GM11168 (cell line): Measurements from ENCODE around the gene MEGF6.

Experiments used
- in situ Hi-C: fragments of 300-500 bp; cut with MboI; formaldehyde crosslinking; loops from one replicate; pipeline ENCODE4 v1.12.0; 2022; ENCODE audit warnings: low sequenced_read_pairs; ENCODE audit not compliant: unreplicated experiment

Gene MEGF6, protein sequence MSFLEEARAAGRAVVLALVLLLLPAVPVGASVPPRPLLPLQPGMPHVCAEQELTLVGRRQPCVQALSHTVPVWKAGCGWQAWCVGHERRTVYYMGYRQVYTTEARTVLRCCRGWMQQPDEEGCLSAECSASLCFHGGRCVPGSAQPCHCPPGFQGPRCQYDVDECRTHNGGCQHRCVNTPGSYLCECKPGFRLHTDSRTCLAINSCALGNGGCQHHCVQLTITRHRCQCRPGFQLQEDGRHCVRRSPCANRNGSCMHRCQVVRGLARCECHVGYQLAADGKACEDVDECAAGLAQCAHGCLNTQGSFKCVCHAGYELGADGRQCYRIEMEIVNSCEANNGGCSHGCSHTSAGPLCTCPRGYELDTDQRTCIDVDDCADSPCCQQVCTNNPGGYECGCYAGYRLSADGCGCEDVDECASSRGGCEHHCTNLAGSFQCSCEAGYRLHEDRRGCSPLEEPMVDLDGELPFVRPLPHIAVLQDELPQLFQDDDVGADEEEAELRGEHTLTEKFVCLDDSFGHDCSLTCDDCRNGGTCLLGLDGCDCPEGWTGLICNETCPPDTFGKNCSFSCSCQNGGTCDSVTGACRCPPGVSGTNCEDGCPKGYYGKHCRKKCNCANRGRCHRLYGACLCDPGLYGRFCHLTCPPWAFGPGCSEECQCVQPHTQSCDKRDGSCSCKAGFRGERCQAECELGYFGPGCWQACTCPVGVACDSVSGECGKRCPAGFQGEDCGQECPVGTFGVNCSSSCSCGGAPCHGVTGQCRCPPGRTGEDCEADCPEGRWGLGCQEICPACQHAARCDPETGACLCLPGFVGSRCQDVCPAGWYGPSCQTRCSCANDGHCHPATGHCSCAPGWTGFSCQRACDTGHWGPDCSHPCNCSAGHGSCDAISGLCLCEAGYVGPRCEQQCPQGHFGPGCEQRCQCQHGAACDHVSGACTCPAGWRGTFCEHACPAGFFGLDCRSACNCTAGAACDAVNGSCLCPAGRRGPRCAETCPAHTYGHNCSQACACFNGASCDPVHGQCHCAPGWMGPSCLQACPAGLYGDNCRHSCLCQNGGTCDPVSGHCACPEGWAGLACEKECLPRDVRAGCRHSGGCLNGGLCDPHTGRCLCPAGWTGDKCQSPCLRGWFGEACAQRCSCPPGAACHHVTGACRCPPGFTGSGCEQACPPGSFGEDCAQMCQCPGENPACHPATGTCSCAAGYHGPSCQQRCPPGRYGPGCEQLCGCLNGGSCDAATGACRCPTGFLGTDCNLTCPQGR (N-terminal part only)

DNA sequence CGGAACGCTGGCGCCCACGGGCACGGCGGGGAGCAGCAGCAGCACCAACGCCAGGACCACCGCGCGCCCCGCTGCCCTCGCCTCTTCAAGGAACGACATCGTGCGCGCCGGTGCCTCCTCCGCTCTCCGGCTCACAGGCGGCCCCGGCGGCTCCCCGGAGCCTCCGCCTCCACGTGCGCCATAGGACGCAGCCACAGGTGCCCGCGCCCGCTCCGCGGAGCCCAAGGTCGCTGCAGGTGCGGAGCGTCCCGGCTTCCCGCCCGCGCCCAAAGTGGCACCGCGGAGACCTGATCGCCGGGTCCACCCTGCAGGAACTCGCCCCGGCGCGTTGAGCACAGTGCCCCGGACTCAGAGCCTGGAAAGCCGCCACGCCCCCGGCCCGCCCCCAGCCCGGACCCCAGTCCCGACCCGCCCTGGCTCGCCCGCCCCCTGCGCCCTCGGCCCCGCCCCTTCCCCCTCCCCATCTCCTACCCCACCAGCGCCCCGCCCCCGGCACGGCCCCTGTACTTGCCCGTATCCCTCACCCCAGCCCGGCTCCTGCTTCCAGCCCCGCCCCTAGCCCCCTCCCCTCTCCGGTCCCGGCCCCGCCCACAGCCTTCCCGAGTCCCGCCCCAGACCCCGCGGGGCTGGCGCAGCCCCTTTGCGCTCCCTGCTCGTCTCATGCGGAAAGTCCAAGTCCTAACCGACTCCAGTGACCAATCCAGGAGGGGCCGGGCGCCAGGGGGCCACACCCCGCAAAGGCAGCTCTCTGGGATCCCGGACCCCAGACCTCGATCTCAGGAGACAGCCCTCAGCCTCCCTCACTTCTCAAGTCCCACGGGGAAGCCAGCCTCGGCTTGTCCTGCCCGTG, at the start of gene MEGF6:
Gene MEGF6, minus strand, starts transcription at position 339 of the 850 bp plus-strand sequence. Its CDS starts 240 bp downstream, at position 99.
- in situ Hi-C loops, result no loop called here

DNA sequence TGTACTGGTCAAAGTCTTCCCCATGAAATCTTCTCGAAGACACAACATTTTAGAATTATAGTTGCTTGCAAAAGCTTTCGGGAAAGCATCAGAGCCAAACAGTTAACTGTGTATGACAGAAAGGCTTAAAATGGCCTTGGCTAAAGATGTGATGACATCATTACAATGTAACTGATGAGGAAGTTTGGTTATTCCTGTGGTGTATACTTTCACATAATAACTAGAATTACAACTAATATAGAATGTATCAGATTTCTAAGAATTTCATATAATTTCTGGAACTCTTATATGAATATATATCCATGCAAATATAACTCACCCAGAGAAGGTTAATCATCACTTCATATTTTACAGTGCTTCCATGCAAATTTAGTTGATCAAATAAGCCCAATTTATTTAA, 49.4 kb upstream of the MEGF6 start:
- in situ Hi-C loops, result no loop called here

DNA sequence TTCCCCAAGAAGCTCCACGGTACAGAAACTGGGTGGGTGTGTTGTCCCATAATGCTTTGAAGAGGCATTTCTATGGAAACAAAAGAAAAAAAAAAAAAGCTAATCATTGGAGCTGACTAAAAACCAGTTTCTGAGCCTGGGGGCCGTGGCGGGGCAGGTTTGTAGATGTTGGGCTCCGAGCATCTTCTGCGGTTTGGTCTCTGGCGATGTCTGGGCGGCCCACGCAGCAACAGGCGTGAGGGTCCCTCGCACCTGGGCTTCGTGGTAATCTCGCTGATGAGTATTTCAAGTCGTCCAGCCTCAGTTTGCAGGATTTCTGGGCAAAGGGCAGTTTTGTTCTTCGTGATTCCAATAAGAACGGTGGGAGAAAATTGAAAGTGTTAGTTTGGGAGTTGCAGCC, 47.8 kb upstream of the MEGF6 start:
- in situ Hi-C loops, result no loop called here

DNA sequence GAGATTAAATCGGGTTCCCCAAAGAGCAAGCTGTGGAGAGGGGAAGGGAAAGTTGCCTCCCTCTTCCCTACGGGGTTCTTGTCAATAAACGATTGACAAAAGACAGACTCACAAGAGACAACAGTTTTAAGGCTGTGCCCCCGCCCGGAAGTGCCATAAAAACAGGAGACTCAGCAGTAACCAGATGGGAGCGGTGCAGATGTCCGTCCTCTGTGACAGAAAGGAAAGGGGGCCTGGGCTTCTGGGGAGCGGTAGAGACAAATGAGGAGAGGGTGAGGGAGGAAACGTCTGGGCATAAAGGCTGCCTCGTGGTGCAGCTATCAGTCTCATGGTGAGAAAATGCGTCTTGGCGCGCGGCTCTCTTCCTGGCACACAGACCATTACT, 46.9 kb upstream of the MEGF6 start:
- in situ Hi-C loops, result no loop called here

DNA sequence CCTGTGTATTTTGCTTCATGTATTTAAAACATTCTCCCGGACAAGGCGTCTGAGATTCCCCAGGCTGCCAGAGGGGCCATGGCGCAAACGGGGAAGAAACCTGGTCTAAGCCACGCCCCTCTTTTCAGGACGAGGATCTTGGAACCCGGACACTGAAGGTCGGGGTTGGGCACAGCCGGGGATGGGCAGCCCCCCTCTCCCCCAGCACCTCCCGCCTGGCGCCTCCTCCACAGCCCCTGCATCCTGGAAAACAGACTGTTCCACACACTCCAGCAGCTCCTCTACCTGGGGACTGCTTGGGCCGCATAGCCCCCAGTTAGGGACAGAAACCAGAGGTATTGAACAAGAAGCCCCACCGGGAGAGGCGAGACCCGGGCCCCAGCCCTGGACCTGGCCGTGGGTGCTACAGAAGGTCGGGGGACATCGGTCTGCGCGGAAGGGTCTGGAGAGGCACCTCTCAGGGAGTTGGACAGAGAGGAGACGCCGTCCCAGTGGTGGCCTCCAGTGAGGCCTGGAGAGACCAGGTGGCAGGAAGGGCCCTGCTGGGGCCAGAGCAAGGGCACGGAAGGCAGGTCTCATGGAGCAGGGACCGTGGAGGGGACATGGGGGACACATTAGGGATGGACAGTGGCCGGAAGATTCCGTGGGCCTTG, 46.4 kb upstream of the MEGF6 start:
- in situ Hi-C loops, result no loop called here

DNA sequence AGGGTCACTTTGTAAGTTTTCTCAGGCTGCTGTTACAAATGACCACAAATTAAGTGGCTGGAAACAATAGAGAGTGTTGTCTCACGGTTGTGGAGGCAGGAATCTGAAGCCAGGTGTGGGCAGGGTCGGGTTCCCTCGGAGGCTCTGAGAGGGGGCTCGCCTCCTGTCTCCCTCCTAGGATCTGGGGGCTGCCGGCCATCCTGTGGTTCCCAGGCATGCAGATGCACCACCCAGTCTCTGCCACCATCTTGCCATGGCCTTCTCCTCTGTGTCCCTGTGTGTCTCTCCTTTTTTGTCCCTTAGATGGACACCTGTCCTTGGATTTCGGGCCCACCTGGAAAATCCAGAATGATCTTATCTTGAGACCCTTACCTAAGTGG, 45.8 kb upstream of the MEGF6 start:
- in situ Hi-C loops, result no loop called here

DNA sequence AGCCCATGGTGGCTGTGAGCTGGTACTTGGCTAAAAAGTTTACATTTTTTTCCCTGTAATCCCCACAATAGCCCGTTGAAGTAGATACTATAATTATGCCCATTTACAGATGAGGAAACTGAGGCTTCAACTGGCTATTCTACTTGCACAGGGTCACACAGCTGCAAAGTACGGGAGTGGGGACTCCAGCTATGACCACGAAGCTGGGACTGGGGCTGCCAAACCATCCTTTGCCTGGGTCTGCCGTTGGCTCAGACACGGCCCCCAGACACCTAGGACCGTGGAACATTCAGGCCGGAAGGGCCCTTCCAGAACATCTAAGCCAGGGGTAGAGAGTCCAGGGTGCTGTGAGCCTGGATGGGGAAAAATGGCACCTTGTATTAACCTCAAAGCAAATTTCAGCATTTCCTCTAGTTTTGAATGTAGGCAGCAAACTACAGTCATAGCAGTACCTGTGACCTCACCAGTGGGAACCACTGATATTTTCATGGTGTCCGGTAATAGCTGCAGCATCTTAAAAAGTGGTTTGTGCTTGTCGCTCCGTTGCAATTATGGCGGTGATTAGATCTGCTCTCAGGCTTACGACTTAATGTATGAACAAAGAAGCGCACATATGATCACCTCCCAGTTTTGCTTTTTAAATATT, 45.3 kb upstream of the MEGF6 start:
- in situ Hi-C loops, result no loop called here

DNA sequence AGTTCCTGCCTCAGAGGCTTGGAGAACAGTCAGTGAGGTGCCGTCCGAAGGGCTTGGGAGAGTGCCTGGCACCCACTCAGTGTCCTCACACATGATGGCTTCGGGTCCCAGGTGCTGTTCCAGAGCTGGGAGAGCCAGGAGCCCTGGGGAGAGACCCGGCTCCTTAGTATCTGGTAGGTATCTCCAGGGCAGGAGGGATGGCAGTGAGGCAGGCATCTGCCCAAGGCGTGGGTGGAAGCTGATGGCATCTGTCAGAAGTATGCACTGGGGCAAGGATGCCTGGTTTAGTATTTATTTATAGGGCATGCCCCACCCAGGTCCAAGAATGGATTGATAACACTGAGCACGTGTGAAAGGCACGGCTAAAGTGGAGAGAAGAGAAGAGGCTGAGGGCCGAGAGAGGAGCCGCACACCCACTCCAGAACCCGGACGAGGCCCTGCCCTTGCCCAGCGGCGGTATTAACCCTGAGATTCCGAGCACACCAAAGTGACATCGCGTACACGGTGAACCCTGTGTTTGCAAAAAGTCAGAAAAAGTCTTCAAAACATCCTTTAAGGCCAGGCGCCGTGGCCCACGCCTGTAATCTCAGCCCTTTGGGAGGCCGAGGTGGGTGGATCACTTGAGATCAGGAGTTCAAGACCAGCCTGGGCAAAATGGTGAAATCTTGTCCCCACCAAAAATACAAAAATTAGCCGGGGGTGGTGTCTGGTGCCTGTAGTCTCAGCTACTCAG, 43.4 kb upstream of the MEGF6 start:
- in situ Hi-C loops, result no loop called here

DNA sequence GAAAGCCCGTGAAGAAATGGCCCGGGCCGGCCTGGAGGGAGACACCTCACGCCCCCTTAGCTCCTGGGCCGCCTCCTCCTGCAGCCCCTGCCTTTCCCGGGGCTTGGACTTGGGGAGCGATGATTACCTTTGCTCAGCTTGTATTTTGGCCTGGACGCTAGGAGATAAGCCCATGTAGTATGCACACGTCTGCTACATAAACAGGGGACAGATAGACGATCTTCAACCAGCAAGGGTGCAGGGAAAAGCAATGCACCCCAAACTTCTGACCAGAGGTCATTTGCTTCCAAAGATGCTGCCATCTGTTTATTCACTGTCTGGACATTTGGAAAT, 41.9 kb upstream of the MEGF6 start:
- in situ Hi-C loops, result no loop called here

DNA sequence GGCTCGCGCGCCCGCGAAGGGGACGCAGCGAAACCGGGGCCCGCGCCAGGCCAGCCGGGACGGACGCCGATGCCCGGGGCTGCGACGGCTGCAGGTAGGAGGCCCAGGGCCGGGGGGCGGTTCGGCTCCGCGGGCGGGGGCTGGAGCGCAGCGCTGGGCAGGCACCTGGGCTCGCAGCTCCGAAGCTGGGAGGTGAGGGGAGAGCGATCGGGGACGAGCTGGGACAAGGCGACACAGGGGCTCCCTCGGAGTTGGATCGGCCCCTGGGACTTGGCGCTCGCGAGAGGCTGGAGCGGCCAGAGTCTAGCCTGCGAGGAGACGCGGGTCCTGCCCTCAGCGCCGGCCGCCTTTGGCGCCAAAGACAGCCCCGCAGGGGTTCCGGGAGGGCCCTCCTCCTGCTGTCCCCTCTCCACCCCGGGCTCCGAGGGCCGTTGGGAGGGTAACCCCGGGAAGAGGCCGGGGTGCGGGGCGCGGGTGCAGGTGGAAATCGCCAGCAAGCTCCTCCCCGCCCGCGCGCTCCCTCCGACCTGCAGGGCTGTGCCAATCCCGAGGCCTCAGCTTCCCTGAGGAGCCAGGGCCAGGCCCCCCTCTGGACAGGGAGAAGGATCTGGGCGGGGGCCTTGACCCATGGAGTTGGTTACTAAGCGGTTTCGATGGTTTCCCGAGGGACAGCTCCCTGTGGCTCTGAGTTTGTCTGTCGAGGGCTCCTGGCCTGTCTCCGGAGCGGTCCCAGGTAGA, 41.4 kb upstream of the MEGF6 start:
- in situ Hi-C loops, result no loop called here

DNA sequence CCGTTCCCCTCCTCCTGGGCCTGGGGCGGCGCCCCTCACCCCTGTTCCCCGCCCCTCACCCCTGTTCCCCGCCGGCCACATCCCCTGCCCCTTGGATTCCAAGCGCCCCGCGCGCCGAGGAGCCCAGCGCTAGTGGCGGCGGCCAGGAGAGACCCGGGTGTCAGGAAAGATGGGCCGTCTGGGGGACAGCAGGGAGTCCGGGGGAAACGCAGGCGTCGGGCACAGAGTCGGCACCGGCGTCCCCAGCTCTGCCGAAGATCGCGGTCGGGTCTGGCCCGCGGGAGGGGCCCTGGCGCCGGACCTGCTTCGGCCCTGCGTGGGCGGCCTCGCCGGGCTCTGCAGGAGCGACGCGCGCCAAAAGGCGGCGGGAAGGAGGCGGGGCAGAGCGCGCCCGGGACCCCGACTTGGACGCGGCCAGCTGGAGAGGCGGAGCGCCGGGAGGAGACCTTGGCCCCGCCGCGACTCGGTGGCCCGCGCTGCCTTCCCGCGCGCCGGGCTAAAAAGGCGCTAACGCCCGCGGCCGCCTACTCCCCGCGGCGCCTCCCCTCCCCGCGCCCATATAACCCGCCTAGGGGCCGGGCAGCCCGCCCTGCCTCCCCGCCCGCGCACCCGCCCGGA, 40.7 kb upstream of the MEGF6 start, which contains the start of gene TP73:
Gene TP73, plus strand, starts transcription at position 587 of the 618 bp plus-strand sequence. CDS start 29,850 bp downstream, outside the sequence.
- in situ Hi-C loops, result no loop called here

DNA sequence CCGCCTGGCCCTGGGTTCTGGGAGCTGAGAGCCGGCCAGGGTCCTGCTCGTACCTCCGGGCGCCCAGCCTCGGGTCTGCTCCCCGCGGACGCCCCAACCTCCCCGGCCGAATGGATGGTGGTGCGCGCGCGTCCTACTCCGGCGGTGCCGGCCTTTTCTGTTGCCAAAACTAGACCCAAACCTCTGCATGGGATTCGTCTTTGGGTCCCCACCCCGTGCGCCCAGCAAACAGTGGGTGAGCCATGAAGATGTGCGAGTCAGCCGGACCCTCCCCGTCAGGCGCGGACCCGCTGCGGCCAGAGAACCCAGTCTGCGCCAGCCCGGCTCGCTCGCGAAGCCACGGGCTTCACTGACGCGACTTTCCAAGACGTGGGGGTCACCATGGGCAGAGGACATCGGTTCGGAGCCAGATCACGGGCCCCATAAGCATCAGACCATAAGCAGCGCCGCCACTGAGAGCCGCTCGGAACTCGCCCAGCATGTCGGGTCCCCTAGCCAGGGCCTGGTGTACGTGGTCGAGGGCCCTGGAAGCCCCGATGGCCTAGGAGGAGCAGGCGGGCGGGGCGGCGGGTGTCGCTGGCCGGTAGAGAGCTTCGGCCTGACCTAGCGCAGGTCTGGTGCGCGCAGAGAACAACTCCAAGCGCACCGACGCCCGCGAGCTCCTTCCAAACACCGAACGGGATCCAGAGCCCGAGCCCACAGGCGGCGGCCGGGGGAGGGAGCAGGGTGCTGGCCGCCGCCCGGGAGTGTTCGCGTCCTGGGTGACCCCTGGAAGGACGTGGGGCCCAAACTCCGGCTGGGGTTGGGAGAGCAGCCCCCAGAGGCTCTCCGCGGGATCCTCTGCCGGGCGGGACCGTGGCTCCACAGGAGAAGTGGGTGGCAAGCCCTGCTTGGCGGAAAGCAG, 40.0 kb upstream of the MEGF6 start:
- in situ Hi-C loops, result no loop called here

DNA sequence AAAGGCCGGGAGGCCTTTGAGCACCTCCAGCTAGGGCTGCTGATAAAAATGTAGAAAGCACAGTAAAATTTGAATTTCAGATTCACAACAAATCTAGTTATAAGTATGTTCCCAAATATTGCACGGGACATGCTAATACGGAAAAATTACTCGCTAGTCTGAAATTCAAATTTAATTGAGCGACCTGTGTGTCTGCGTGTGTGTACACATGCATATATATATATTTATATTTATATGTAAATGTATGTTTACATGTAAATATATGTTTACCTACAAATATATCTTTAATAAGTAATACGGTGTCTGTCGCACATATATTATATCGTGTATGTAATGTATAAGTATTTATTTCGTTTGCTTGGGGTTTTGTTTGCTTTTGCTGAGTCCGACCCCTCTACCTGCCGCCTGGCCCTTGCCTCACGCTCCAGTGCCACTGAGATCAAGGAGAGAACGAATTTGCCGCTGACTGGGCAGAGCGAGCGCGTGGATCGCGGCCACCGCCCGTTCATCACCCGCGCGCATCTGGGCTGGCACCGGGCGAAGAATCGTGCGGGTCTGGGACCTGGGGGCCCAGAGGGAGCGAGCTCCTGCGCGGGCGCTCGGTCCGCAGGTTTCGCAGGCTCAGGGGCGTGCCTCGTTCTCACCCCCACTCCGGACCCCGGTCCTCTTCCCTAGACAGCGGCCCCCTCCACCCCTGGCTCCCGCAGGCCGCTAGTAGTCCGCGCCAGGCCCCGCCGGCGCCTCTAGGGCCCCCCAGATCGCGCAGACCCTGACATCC, 39.1 kb upstream of the MEGF6 start:
- in situ Hi-C loops, result no loop called here

DNA sequence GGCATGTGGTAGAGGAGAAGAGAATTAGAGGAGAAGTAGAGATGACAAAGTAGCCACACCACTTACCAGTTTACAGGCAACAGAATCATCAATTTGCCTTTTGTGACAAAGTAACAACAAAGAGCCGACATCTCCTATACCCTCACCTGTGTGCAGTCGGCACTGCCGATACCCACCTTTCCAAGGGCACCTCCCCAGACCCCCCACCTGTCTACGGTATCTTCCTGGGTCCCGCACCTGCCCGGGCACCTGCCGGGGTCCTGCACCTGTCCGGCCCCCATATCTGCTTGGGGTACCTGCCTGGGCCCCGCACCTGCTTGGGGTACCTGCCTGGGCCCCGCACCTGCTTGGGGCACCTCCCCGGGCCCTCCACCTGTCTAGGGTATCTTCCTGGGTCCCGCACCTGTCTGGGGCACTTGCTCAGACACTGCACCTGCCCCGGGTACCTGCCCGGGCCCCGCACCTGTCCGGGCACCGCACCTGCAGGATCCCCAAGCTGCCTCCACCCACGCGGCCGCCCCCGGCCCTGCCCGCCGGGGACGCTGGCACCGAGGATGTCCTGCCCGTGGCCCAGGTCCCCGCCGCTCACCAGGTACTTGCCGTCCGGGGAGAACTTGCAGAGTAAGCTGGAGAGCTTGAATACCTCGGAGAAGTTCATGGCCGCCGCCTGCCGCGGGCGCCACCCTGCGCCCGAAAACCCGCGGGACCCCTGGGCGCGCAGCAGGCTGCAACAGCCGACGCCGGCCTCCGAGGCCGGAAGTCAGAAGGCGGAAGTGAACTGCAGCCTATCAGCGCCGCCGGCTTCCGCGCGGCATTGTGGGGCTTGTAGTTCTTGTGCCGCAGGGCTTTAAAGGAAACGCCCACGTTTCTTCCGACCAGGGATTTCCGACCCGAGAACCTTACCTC, 38.3 kb upstream of the MEGF6 start, which contains the start of gene WRAP73:
Gene WRAP73, minus strand, starts transcription at position 762 of the 906 bp plus-strand sequence. Its CDS starts 104 bp downstream, at position 658.
- in situ Hi-C loops, result no loop called here
